Measurements from ENCODE around the gene NOS1.

- TF ChIP-seq TBP (IDR thresholded peaks at IDR 0.05; ENCODE audit: low read depth, low read length) = no peak
- TF ChIP-seq, protein P1, sequence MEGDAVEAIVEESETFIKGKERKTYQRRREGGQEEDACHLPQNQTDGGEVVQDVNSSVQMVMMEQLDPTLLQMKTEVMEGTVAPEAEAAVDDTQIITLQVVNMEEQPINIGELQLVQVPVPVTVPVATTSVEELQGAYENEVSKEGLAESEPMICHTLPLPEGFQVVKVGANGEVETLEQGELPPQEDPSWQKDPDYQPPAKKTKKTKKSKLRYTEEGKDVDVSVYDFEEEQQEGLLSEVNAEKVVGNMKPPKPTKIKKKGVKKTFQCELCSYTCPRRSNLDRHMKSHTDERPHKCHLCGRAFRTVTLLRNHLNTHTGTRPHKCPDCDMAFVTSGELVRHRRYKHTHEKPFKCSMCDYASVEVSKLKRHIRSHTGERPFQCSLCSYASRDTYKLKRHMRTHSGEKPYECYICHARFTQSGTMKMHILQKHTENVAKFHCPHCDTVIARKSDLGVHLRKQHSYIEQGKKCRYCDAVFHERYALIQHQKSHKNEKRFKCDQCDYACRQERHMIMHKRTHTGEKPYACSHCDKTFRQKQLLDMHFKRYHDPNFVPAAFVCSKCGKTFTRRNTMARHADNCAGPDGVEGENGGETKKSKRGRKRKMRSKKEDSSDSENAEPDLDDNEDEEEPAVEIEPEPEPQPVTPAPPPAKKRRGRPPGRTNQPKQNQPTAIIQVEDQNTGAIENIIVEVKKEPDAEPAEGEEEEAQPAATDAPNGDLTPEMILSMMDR (IDR thresholded peaks at IDR 0.05; ENCODE audit: control extremely low read depth in 1 of 3, insufficient read depth in 1 of 3, low read depth in 1 of 3, low read length in 3 of 3) = no peak
- no peak for TF ChIP-seq ATF3 (IDR thresholded peaks at IDR 0.05; ENCODE audit: insufficient read depth, low read depth, low read length)
- TF ChIP-seq YY1 (IDR thresholded peaks at IDR 0.05; ENCODE audit: low read depth, low read length) = no peak
These were observed 43.5 kb upstream of the NOS1 start for GRCh38 chr12:117404940-117405339.

Measured in H1 (cell line).